RWPE2 (cell line): Measurements from ENCODE around the gene SUGCT.

Experiments used
- ATAC-seq: fragments of 200-7000 bp; cut with Tn5 transposase; 3 replicates; pipeline ENCODE4 v1.9.1; 2021; ENCODE audit warnings: low read depth
- DNase-seq: peaks from one replicate; pipeline ENCODE4 v3.0.0-alpha.2; 2020; ENCODE audit warnings: low spot score
- H3K27ac ChIP-seq: fragments of 450-650 bp; 2 replicates; pipeline ENCODE4 v1.5.1; 2017; ENCODE audit warnings: mild to moderate bottlenecking; ENCODE audit not compliant: poor library complexity, severe bottlenecking
- H3K27me3 ChIP-seq: fragments of 250-450 bp; sonication (Bioruptor Pico); 2 replicates; pipeline ENCODE4 v1.5.1; 2021; ENCODE audit warnings: mild to moderate bottlenecking, moderate library complexity; ENCODE audit not compliant: insufficient read depth, poor library complexity, severe bottlenecking
- H3K36me3 ChIP-seq: fragments of 250-450 bp; sonication (Bioruptor Pico); 2 replicates; pipeline ENCODE4 v1.5.1; 2020; ENCODE audit warnings: low read depth, mild to moderate bottlenecking, moderate library complexity
- H3K4me1 ChIP-seq: fragments of 250-450 bp; sonication (Bioruptor Pico); 2 replicates; pipeline ENCODE4 v1.5.1; 2021; ENCODE audit warnings: mild to moderate bottlenecking, moderate library complexity; ENCODE audit not compliant: insufficient read depth, poor library complexity, severe bottlenecking
- H3K4me3 ChIP-seq: fragments of 250-450 bp; sonication (Bioruptor Pico); 2 replicates; pipeline ENCODE4 v1.5.1; 2021; ENCODE audit warnings: mild to moderate bottlenecking, moderate library complexity; ENCODE audit not compliant: severe bottlenecking
- H3K9me3 ChIP-seq: fragments of 250-450 bp; sonication (Bioruptor Pico); 2 replicates; pipeline ENCODE4 v1.5.1; 2021; ENCODE audit warnings: mild to moderate bottlenecking, moderate library complexity; ENCODE audit not compliant: severe bottlenecking
- TF ChIP-seq, protein P1 (sequence below): fragments of 450-650 bp; IDR thresholded peaks from one replicate; pipeline ENCODE4 v1.5.1; 2017; ENCODE audit warnings: mild to moderate bottlenecking, moderate library complexity; ENCODE audit not compliant: poor library complexity, severe bottlenecking

SUGCT gene

DNA sequence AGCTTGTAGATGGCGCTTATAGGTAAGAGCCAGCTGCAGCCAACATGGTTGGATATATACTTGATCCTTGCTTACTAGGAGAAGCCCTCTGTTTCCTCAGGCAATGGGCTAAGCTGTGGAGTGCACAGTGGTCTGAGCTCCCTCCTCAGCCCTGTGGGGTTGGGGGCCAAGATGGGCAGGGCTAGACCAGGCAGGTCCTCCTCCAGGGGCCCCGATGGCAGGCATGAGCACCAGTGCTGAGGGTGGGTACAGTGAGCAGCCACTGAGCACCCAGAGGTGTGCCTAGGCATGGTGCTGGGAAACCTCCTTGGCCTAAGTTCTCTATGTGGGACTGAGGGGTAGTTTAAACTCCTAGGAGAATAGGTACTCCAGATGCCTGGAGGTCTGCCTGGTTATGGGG lies 680.2 kb downstream of the SUGCT start:
- no peaks in the 10 kb centered on the region for H3K27me3 ChIP-seq
- no peak overlapping the region for H3K4me3 ChIP-seq
- H3K9me3 ChIP-seq = no peaks in the 10 kb centered on the region
- DNase-seq (no peak), ATAC-seq (no peak)
- peak overlapping the region; percentile 41 for H3K27ac ChIP-seq
- H3K4me1 ChIP-seq = peaks cover 6% of the 10 kb centered on the region
- TF ChIP-seq, protein P1, sequence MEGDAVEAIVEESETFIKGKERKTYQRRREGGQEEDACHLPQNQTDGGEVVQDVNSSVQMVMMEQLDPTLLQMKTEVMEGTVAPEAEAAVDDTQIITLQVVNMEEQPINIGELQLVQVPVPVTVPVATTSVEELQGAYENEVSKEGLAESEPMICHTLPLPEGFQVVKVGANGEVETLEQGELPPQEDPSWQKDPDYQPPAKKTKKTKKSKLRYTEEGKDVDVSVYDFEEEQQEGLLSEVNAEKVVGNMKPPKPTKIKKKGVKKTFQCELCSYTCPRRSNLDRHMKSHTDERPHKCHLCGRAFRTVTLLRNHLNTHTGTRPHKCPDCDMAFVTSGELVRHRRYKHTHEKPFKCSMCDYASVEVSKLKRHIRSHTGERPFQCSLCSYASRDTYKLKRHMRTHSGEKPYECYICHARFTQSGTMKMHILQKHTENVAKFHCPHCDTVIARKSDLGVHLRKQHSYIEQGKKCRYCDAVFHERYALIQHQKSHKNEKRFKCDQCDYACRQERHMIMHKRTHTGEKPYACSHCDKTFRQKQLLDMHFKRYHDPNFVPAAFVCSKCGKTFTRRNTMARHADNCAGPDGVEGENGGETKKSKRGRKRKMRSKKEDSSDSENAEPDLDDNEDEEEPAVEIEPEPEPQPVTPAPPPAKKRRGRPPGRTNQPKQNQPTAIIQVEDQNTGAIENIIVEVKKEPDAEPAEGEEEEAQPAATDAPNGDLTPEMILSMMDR = no peak
- no peaks in the 10 kb centered on the region for H3K36me3 ChIP-seq

DNA sequence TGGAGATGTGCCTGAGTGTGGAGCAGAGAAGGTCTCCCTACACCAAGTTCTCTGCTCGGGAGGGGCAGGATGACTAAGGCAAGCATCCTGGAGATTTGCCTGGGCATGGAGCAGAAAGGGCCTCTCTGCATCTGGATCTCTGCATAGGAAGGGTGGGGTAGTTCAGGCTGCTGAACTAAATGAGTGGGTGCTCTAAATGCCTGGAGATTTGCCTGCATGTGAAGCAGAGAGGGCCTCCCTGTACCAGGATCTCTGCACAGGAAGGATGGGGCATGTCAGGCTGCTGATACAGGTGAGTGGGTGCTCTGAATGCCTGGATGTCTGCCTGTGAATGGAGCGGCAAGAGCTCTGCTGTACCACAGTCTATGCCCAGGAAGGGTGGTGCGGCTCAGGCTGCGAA lies 680.7 kb downstream of the SUGCT start:
- Histone ChIP-seq H3K9me3 (no peaks in the 10 kb centered on the region), H3K4me1 (peaks cover 6% of the 10 kb centered on the region), H3K4me3 (no peak overlapping the region), H3K27ac (peak overlapping the region; percentile 41), H3K36me3 (no peaks in the 10 kb centered on the region), H3K27me3 (no peaks in the 10 kb centered on the region)
- DNase-seq = no peak
- TF ChIP-seq, protein P1 = no peak
- peak; percentile 93 for ATAC-seq

DNA sequence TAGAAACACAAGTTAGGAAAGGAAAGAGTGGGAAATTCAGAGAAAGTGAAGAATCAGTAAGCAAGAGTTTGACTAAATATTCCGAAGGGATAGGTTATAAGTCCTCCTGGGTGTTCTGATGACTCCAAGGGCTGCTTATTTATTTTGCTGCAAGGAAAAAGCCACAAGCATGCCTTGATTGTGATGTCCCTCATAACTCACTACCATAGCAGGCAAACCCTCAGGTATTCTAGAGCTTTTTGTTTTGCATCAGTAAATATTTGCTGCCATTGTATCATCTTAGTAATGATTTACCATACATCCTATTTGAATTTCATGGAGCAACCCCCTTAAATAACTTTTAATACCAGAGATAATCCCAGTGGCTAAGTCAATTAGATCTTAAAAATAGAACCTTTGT lies 688.1 kb downstream of the SUGCT start:
- H3K27ac ChIP-seq = no peak overlapping the region
- H3K4me1 ChIP-seq = peaks cover 16% of the 10 kb centered on the region
- no peak overlapping the region for H3K4me3 ChIP-seq
- H3K36me3 ChIP-seq = no peaks in the 10 kb centered on the region
- no peaks in the 10 kb centered on the region for H3K9me3 ChIP-seq
- ATAC-seq (no peak), DNase-seq (no peak)
- no peaks in the 10 kb centered on the region for H3K27me3 ChIP-seq
- TF ChIP-seq, protein P1 = no peak

DNA sequence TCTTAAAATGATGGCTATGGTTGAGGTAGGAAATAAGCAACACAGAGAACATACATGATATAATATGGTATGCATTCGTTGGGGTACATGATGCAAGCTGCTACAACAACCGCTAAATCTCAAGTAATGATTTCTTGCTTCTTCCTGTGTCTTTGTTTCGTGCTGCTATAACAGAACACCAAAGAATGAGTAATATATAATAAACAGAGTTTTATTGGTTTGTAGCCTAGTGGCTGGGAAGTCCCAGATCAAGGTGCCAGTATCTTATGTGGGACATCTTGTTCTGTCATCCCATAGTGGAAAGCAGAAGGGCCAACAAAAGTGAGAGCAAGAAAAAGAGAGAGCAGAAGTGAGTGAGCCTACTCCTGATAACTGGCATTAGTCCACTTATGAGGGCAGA lies 689.7 kb downstream of the SUGCT start:
- H3K4me3 ChIP-seq = no peak overlapping the region
- no peak for DNase-seq
- H3K27ac ChIP-seq = no peak overlapping the region

More for the DNA sequence above, 689.7 kb downstream of the SUGCT start:
- no peak for ATAC-seq
- TF ChIP-seq, protein P1 = no peak
- H3K27me3 ChIP-seq = no peaks in the 10 kb centered on the region
- no peaks in the 10 kb centered on the region for H3K9me3 ChIP-seq
- H3K4me1 ChIP-seq = peaks cover 16% of the 10 kb centered on the region
- H3K36me3 ChIP-seq = no peaks in the 10 kb centered on the region
